IPS DF 6.9 (cell line): Measurements from ENCODE around the gene IL1RAPL1.

Experiments used
- DNase-seq: peaks from one replicate; pipeline ENCODE4 v3.0.0-alpha.2; 2013; ENCODE audit warnings: low read depth, low spot score
- H3K27ac ChIP-seq: one replicate; pipeline ENCODE4 v1.5.1; 2013; ENCODE audit warnings: low read length, control low read depth
- H3K27me3 ChIP-seq: 2 replicates; pipeline ENCODE4 v1.6.1; 2013; ENCODE audit warnings: mild to moderate bottlenecking, low read length; ENCODE audit not compliant: control insufficient read depth, insufficient read depth
- H3K36me3 ChIP-seq: 2 replicates; pipeline ENCODE4 v1.6.1; 2013; ENCODE audit warnings: low read length; ENCODE audit not compliant: control insufficient read depth, insufficient read depth
- H3K4me1 ChIP-seq: 2 replicates; pipeline ENCODE4 v1.6.1; 2013; ENCODE audit warnings: low read length; ENCODE audit not compliant: control insufficient read depth, insufficient read depth
- H3K4me3 ChIP-seq: 2 replicates; pipeline ENCODE4 v1.5.1; 2013; ENCODE audit warnings: mild to moderate bottlenecking, low read length
- H3K9me3 ChIP-seq: 2 replicates; pipeline ENCODE4 v1.6.1; 2013; ENCODE audit warnings: low read length, inconsistent platforms; ENCODE audit not compliant: control insufficient read depth, insufficient read depth
- WGBS: extraction: QIAGEN DNeasy Blood & Tissue Kit; methylation state at CpG from one replicate; pipeline ENCODE4 v1.1.7; 2013; ENCODE audit warnings: mixed read lengths, missing lambda C conversion rate; ENCODE audit not compliant: insufficient read length, insufficient coverage; 5-methylcytosine and 5-hydroxymethylcytosine counted together

The IL1RAPL1 gene

GRCh38 chrX:29662759-29663503 lies 1075.7 kb downstream of the IL1RAPL1 start:
- Histone ChIP-seq H3K27ac (no peak overlapping the region), H3K9me3 (no peaks in the 10 kb centered on the region), H3K4me1 (no peaks in the 10 kb centered on the region), H3K4me3 (no peak overlapping the region), H3K36me3 (no peaks in the 10 kb centered on the region), H3K27me3 (no peaks in the 10 kb centered on the region)
- DNase-seq, result no peak
- whole genome bisulfite sequencing, result no CpG with 5 or more reads among the region's 4 CpGs

GRCh38 chrX:29665532-29665931 lies 1078.3 kb downstream of the IL1RAPL1 start:
- WGBS, result no CpG with 5 or more reads among the region's 1 CpG
- no peak overlapping the region for H3K27ac ChIP-seq
- no peaks in the 10 kb centered on the region for H3K4me1 ChIP-seq
- no peaks in the 10 kb centered on the region for H3K9me3 ChIP-seq
- DNase-seq, result no peak
- H3K27me3 ChIP-seq, result no peaks in the 10 kb centered on the region
- no peaks in the 10 kb centered on the region for H3K36me3 ChIP-seq
- no peak overlapping the region for H3K4me3 ChIP-seq

- Histone ChIP-seq H3K4me3 (no peak overlapping the region), H3K36me3 (no peaks in the 10 kb centered on the region), H3K4me1 (no peaks in the 10 kb centered on the region), H3K27me3 (no peaks in the 10 kb centered on the region), H3K9me3 (no peaks in the 10 kb centered on the region), H3K27ac (no peak overlapping the region)
- DNase-seq, result no peak
- no CpG with 5 or more reads among the region's 5 CpGs for WGBS
Observed at GRCh38 chrX:29666366-29666765, 1079.1 kb downstream of the IL1RAPL1 start.

- DNase-seq, result no peak
- WGBS, result no CpG with 5 or more reads among the region's 5 CpGs
- no peaks in the 10 kb centered on the region for H3K36me3 ChIP-seq
- no peaks in the 10 kb centered on the region for H3K27me3 ChIP-seq
- H3K4me3 ChIP-seq, result no peak overlapping the region
- no peaks in the 10 kb centered on the region for H3K9me3 ChIP-seq
- H3K27ac ChIP-seq, result no peak overlapping the region
- no peaks in the 10 kb centered on the region for H3K4me1 ChIP-seq
Observed at GRCh38 chrX:29671421-29671820, 1084.2 kb downstream of the IL1RAPL1 start.

- no peaks in the 10 kb centered on the region for H3K4me1 ChIP-seq
- no peak for DNase-seq
- no peaks in the 10 kb centered on the region for H3K36me3 ChIP-seq
- H3K9me3 ChIP-seq, result no peaks in the 10 kb centered on the region
- no peak overlapping the region for H3K27ac ChIP-seq
- no peak overlapping the region for H3K4me3 ChIP-seq
- no peaks in the 10 kb centered on the region for H3K27me3 ChIP-seq
Observed at GRCh38 chrX:29687687-29688086, 1100.4 kb downstream of the IL1RAPL1 start.

GRCh38 chrX:29690061-29690460 lies 1102.8 kb downstream of the IL1RAPL1 start:
- no peak for DNase-seq
- no peaks in the 10 kb centered on the region for H3K27me3 ChIP-seq
- no peaks in the 10 kb centered on the region for H3K4me1 ChIP-seq
- H3K27ac ChIP-seq, result no peak overlapping the region
- no peaks in the 10 kb centered on the region for H3K36me3 ChIP-seq
- no peaks in the 10 kb centered on the region for H3K9me3 ChIP-seq
- H3K4me3 ChIP-seq, result no peak overlapping the region
- WGBS, result no CpG with 5 or more reads among the region's 3 CpGs

GRCh38 chrX:29691044-29691443 lies 1103.8 kb downstream of the IL1RAPL1 start:
- Histone ChIP-seq H3K4me1 (no peaks in the 10 kb centered on the region), H3K36me3 (no peaks in the 10 kb centered on the region), H3K9me3 (no peaks in the 10 kb centered on the region), H3K4me3 (no peak overlapping the region), H3K27me3 (no peaks in the 10 kb centered on the region), H3K27ac (no peak overlapping the region)
- WGBS, result no CpG with 5 or more reads among the region's 3 CpGs
- no peak for DNase-seq

- no peaks in the 10 kb centered on the region for H3K27me3 ChIP-seq
- H3K27ac ChIP-seq, result no peak overlapping the region
- no peaks in the 10 kb centered on the region for H3K9me3 ChIP-seq
- H3K4me3 ChIP-seq, result no peak overlapping the region
- no peaks in the 10 kb centered on the region for H3K4me1 ChIP-seq
- DNase-seq, result no peak
- no peaks in the 10 kb centered on the region for H3K36me3 ChIP-seq
- WGBS, result no CpG with 5 or more reads among the region's 3 CpGs
Observed at GRCh38 chrX:29693912-29694311, 1106.7 kb downstream of the IL1RAPL1 start.

GRCh38 chrX:29699239-29699638 lies 1112.0 kb downstream of the IL1RAPL1 start:
- H3K27ac ChIP-seq, result no peak overlapping the region
- DNase-seq, result no peak
- no peaks in the 10 kb centered on the region for H3K9me3 ChIP-seq
- no peaks in the 10 kb centered on the region for H3K36me3 ChIP-seq
- no peaks in the 10 kb centered on the region for H3K4me1 ChIP-seq
- H3K27me3 ChIP-seq, result no peaks in the 10 kb centered on the region
- H3K4me3 ChIP-seq, result no peak overlapping the region
- no CpG with 5 or more reads among the region's 1 CpG for WGBS

GRCh38 chrX:29707088-29707487 lies 1119.8 kb downstream of the IL1RAPL1 start:
- Histone ChIP-seq H3K27me3 (no peaks in the 10 kb centered on the region), H3K27ac (no peak overlapping the region), H3K4me1 (no peaks in the 10 kb centered on the region), H3K4me3 (no peak overlapping the region), H3K9me3 (no peaks in the 10 kb centered on the region), H3K36me3 (no peaks in the 10 kb centered on the region)
- no peak for DNase-seq
- no CpG with 5 or more reads among the region's 2 CpGs for WGBS

GRCh38 chrX:29721152-29721551 lies 1133.9 kb downstream of the IL1RAPL1 start:
- WGBS, result no CpG with 5 or more reads among the region's 2 CpGs
- H3K4me1 ChIP-seq, result no peaks in the 10 kb centered on the region
- no peak overlapping the region for H3K4me3 ChIP-seq
- H3K27me3 ChIP-seq, result no peaks in the 10 kb centered on the region
- no peak overlapping the region for H3K27ac ChIP-seq
- no peaks in the 10 kb centered on the region for H3K36me3 ChIP-seq
- no peaks in the 10 kb centered on the region for H3K9me3 ChIP-seq
- no peak for DNase-seq
